GM23248 (cell line): Measurements from ENCODE around the gene IGFLR1. TPM values are rescaled to one million over a fixed set of nuclear protein-coding genes. Genes with fewer than 3 reads are reported as not detected.

ENCODE experiments used
- DNase-seq: peaks from one replicate; pipeline ENCODE4 v3.0.0-alpha.2; 2015
- H2AFZ ChIP-seq: fragments of 200-600 bp; sonication (generic); 2 replicates; pipeline ENCODE4 v1.6.1; 2016; ENCODE audit warnings: antibody characterized with exemption
- H3F3A ChIP-seq: fragments of 200-600 bp; sonication (generic); 2 replicates; pipeline ENCODE4 v1.6.1; 2016; ENCODE audit warnings: mild to moderate bottlenecking, antibody characterized with exemption, mixed run types; ENCODE audit not compliant: insufficient read depth
- H3K27ac ChIP-seq: fragments of 200-600 bp; sonication (generic); 2 replicates; pipeline ENCODE4 v1.5.1; 2016; ENCODE audit warnings: mild to moderate bottlenecking
- H3K27me3 ChIP-seq: fragments of 200-600 bp; sonication (generic); replicated peaks from 2 replicates; pipeline ENCODE4 v1.6.1; 2016; ENCODE audit warnings: mild to moderate bottlenecking; ENCODE audit not compliant: insufficient read depth
- H3K36me3 ChIP-seq: fragments of 200-600 bp; sonication (generic); 2 replicates; pipeline ENCODE4 v1.6.1; 2016; ENCODE audit warnings: low read depth, mild to moderate bottlenecking
- H3K4me1 ChIP-seq: fragments of 200-600 bp; sonication (generic); 2 replicates; pipeline ENCODE4 v1.6.1; 2016; ENCODE audit warnings: mild to moderate bottlenecking; ENCODE audit not compliant: insufficient read depth
- H3K4me2 ChIP-seq: fragments of 200-600 bp; sonication (generic); one replicate; pipeline ENCODE4 v1.6.1; 2016; ENCODE audit warnings: mild to moderate bottlenecking; ENCODE audit not compliant: unreplicated experiment
- H3K4me3 ChIP-seq: fragments of 200-600 bp; sonication (generic); 2 replicates; pipeline ENCODE4 v1.5.1; 2016; ENCODE audit warnings: mild to moderate bottlenecking
- H3K79me2 ChIP-seq: fragments of 200-600 bp; sonication (generic); 2 replicates; pipeline ENCODE4 v1.6.1; 2016; ENCODE audit warnings: mild to moderate bottlenecking; ENCODE audit not compliant: insufficient read depth
- H3K9ac ChIP-seq: fragments of 200-600 bp; sonication (generic); 2 replicates; pipeline ENCODE4 v1.6.1; 2016; ENCODE audit warnings: mild to moderate bottlenecking
- H3K9me2 ChIP-seq: fragments of 200-600 bp; sonication (generic); 2 replicates; pipeline ENCODE4 v1.6.1; 2016; ENCODE audit warnings: mixed run types, mild to moderate bottlenecking, moderate library complexity; ENCODE audit not compliant: insufficient read depth
- H3K9me3 ChIP-seq: fragments of 200-600 bp; sonication (generic); one replicate; pipeline ENCODE4 v1.6.1; 2017; ENCODE audit warnings: low read depth
- H4K20me1 ChIP-seq: fragments of 200-600 bp; sonication (generic); 2 replicates; pipeline ENCODE4 v1.6.0; 2016; ENCODE audit not compliant: insufficient read depth
- EZH2 ChIP-seq: fragments of 200-600 bp; sonication (generic); IDR thresholded peaks from 2 replicates; pipeline ENCODE4 v1.6.1; 2018; ENCODE audit warnings: antibody characterized with exemption, mild to moderate bottlenecking; ENCODE audit not compliant: insufficient read depth, poor library complexity, severe bottlenecking
- EZH2phosphoT487 ChIP-seq: fragments of 200-600 bp; sonication (generic); IDR thresholded peaks from 2 replicates; pipeline ENCODE4 v1.6.1; 2018; ENCODE audit warnings: antibody characterized with exemption, moderate library complexity, mild to moderate bottlenecking, low read depth; ENCODE audit not compliant: insufficient read depth
- WGBS, 2 experiments: methylation state at CpG; one replicate each; pipeline ENCODE4 v1.1.6; 2015 to 2017; ENCODE audit warnings: low lambda C conversion rate in 2 of 2, low coverage in 1 of 2; ENCODE audit errors: missing lambda C conversion rate in 2 of 2; 5-methylcytosine and 5-hydroxymethylcytosine counted together
- in situ Hi-C: fragments of 300-500 bp; cut with MboI; formaldehyde crosslinking; loops from 2 replicates; pipeline ENCODE4 v1.15.0; 2020
- polyA plus RNA-seq: library from polyadenylated mRNA; unstranded; fragments of >200 nt; fragmentation: Nextera tagmentation; extraction: Ambion mirVana; gene quantifications from 2 replicates; pipeline ENCODE4 v1.2.1, GENCODE V29; 2016
- total RNA-seq: library from RNA; depleted of rRNA; stranded (reverse); fragments of >200 nt; shearing (Covaris generic); gene quantifications from 2 replicates; pipeline ENCODE4 v1.2.3, GENCODE V29; 2014

Gene IGFLR1
- total and polyA plus RNA-seq, 2 experiments from 2014 or later, result 1.4 to 3.2 TPM

DNA sequence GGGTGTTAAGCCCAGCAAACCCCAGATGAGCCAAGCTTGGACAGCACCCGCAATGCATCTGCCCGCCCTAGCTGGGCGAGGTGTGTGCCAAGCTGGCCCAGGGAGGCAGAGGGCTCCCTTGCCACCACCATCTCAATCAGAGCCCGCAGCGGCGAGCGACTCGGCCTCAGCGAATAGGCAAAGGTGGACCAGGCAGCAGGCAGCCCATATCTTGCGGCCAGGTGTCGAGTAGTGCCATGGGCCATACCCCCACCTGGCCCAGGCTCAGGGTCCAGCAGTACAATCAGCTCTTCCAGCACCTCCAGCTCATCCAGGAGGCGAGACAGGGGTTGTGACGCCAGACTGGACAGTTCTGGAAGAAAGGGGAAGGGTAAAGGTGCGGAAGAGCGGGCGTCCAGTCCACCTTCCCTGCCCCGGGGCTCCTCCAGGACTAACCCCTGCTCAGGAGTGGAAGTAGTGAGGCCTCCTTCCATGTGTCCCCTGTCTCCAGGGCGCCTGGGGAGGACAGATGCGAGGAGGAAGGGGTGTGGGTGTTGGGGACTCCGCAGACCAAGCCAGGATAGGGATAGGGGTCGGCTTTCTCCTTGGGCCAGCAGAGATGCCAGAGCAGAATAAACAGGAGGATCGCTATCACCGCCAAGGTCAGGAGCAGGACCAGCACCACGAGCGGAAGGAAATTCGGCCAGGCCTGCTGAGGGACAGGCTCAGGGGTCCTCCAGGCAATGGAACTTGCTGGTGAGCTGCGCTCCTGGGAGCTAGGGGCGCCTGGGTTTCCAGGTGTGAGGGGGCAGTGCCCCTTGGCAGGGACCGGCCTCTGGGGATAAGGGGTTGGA is 2.8 kb downstream of the IGFLR1 start:
- Histone ChIP-seq H3K27ac (peak overlapping the region; percentile 56; the same call in 1 of the 2 replicates), H3K4me1 (no peaks in the 10 kb centered on the region), H3K4me3 (peak overlapping the region; percentile 83), H3K4me2 (peak overlapping the region; percentile 86), H3K27me3 (no peaks in the 10 kb centered on the region), H3K9me2 (no peaks in the 10 kb centered on the region), H3K79me2 (peaks cover 7% of the 10 kb centered on the region; the same call in 1 of the 2 replicates), H2AFZ (no peak overlapping the region), H3K9ac (no peak overlapping the region; the same call in 1 of the 2 replicates), H3K9me3 (no peaks in the 10 kb centered on the region), H3K36me3 (no peaks in the 10 kb centered on the region; the same call in 1 of the 2 replicates), H4K20me1 (no peaks in the 10 kb centered on the region), H3F3A (peaks cover 21% of the 10 kb centered on the region; the same call in 1 of the 2 replicates)
- no peak for DNase-seq
- 87% methylated on average over 29 of the region's 29 CpGs for WGBS, 2 experiments
- TF ChIP-seq EZH2phosphoT487, result no peak
- no peak for TF ChIP-seq EZH2
- in situ Hi-C loops, result no loop called here

GRCh38 chr19:35738887-35739229 is 3.4 kb downstream of the IGFLR1 start:
- H3K4me3 ChIP-seq, result no peak overlapping the region
- no peaks in the 10 kb centered on the region; the same call in 1 of the 2 replicates for H3K36me3 ChIP-seq
- in situ Hi-C loops, result no loop called here
- H3K9me3 ChIP-seq, result no peaks in the 10 kb centered on the region
- DNase-seq, result no peak
- WGBS, 2 experiments, result 96 to 97% methylated on average over 2 of the region's 2 CpGs
- H3K9ac ChIP-seq, result no peak overlapping the region
- H3K79me2 ChIP-seq, result peaks cover under 1% of the 10 kb centered on the region; the same call in 1 of the 2 replicates
- H3K9me2 ChIP-seq, result no peaks in the 10 kb centered on the region
- no peaks in the 10 kb centered on the region for H4K20me1 ChIP-seq
- H2AFZ ChIP-seq, result no peak overlapping the region
- no peak overlapping the region for H3K4me2 ChIP-seq
- no peaks in the 10 kb centered on the region for H3K27me3 ChIP-seq
- no peak overlapping the region for H3K27ac ChIP-seq
- TF ChIP-seq EZH2phosphoT487, result no peak
- TF ChIP-seq EZH2, result no peak
- peaks cover 21% of the 10 kb centered on the region; the same call in 1 of the 2 replicates for H3F3A ChIP-seq
- no peaks in the 10 kb centered on the region for H3K4me1 ChIP-seq

DNA sequence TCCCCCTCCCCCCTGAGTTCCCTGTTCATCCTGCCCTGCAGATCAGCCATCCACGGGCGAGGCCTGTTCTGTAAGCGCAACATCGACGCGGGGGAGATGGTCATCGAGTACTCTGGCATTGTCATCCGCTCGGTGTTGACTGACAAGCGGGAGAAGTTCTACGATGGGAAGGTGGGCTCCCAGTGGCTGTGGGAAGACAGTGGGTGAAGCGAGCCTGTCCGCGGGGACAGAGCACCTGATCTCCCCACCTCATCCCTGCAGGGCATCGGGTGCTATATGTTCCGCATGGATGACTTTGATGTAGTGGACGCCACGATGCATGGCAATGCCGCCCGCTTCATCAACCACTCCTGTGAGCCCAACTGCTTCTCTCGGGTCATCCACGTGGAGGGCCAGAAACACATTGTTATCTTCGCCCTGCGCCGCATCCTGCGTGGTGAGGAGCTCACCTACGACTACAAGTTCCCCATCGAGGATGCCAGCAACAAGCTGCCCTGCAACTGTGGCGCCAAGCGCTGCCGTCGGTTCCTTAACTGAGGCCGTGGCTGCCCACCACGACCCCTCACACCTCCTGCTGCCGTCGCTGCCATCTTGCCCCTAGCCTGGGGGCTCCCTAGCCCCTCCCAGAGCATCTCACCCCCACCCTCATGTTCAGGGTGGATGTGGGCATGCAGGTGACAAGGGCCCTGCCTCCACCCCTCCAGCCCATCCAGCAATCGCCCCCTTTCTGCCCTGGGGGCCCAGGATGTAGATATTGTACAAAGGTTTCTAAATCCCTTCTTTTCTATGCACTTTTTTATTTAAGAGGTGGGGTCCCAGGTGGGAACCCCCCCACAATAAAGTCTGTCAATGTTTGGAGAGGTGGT is 4.0 kb downstream of the IGFLR1 start:
- Histone ChIP-seq H2AFZ (no peak overlapping the region), H3K9me2 (no peaks in the 10 kb centered on the region), H3K9me3 (no peaks in the 10 kb centered on the region), H3K9ac (no peak overlapping the region), H3K4me2 (no peak overlapping the region), H3K36me3 (no peaks in the 10 kb centered on the region; the same call in 1 of the 2 replicates), H4K20me1 (no peaks in the 10 kb centered on the region), H3K4me3 (no peak overlapping the region), H3K27me3 (no peaks in the 10 kb centered on the region), H3F3A (peaks cover 21% of the 10 kb centered on the region; the same call in 1 of the 2 replicates), H3K27ac (no peak overlapping the region), H3K4me1 (no peaks in the 10 kb centered on the region), H3K79me2 (no peaks in the 10 kb centered on the region)
- WGBS, 2 experiments, result 93 to 97% methylated on average over 29 to 37 of the region's 37 CpGs
- no peak for DNase-seq
- TF ChIP-seq EZH2 (no peak), EZH2phosphoT487 (no peak)
- in situ Hi-C loops, result no loop called here
